Lower leg skin (tissue), 4 donors: ENCODE data around the gene MALSU1. TPM values are rescaled to one million over a fixed set of nuclear protein-coding genes. Genes with fewer than 3 reads are reported as not detected.

Source experiments
- DNase-seq, 2 donors: peaks; one replicate each; pipeline ENCODE4 v3.0.0-alpha.2; 2019; ENCODE audit warnings: low spot score in 2 of 2
- H3K4me3 ChIP-seq: fragments of 200-600 bp; sonication (generic); 2 replicates; pipeline ENCODE4 v1.5.1; 2017; ENCODE audit warnings: mild to moderate bottlenecking, low read depth; ENCODE audit not compliant: poor library complexity, severe bottlenecking
- POLR2A ChIP-seq, 2 donors: fragments of 450-650 bp; IDR thresholded peaks; one replicate each; pipeline ENCODE4 v1.6.1; 2016 to 2017; ENCODE audit warnings: antibody characterized with exemption in 2 of 2, mild to moderate bottlenecking in 1 of 2, moderate library complexity in 1 of 2
- WGBS, 2 donors: methylation state at CpG; one replicate each; pipeline ENCODE4 v1.1.5; 2018; 5-methylcytosine and 5-hydroxymethylcytosine counted together
- intact Hi-C: fragments of 100-400 bp; cut with DNase I; formaldehyde crosslinking; loops from one replicate; pipeline ENCODE4 v1.15.0; 2023; ENCODE audit warnings: low total_unique reads
- total RNA-seq, 4 donors: library from RNA; depleted of rRNA; stranded (reverse); fragments of >200 nt; gene quantifications; one replicate each; pipeline ENCODE4 v1.1.0, GENCODE V29; 2016
- TF ChIP-seq, protein P1 (sequence below), 3 donors: fragments of 450-650 bp; IDR thresholded peaks; one replicate each; pipeline ENCODE4 v1.5.1; 2016; ENCODE audit warnings: antibody characterized with exemption in 3 of 3, mild to moderate bottlenecking in 3 of 3, moderate library complexity in 2 of 3

The MALSU1 gene
- total RNA-seq, 4 donors from 2014 or later: 32.1 to 47.6 (median 35.2) TPM

DNA sequence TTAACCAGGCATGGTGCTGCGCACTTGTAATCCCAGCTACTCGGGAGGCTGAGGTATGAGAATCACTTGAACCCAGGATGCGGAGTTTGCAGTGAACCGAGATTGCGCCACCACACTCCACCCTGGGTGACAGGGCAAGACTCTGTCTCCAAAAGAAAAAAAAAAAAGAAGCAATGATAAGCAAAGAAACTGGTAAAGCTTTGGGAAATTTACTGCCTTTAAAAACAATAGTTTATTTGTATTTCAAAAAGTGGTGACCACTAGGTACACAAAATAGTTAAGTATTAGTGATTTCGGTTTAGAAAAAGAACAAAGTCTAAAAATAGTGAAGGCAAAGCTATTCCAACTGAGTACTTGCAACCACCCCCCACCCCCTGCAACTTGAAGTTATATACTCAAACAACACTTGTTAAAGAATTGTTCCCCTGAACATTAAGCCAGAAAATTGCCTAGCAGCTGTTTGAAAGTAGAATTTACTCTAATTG is 37.7 kb downstream of the MALSU1 start:
- no peak for TF ChIP-seq POLR2A (IDR thresholded peaks at IDR 0.05)
- TF ChIP-seq, protein P1, sequence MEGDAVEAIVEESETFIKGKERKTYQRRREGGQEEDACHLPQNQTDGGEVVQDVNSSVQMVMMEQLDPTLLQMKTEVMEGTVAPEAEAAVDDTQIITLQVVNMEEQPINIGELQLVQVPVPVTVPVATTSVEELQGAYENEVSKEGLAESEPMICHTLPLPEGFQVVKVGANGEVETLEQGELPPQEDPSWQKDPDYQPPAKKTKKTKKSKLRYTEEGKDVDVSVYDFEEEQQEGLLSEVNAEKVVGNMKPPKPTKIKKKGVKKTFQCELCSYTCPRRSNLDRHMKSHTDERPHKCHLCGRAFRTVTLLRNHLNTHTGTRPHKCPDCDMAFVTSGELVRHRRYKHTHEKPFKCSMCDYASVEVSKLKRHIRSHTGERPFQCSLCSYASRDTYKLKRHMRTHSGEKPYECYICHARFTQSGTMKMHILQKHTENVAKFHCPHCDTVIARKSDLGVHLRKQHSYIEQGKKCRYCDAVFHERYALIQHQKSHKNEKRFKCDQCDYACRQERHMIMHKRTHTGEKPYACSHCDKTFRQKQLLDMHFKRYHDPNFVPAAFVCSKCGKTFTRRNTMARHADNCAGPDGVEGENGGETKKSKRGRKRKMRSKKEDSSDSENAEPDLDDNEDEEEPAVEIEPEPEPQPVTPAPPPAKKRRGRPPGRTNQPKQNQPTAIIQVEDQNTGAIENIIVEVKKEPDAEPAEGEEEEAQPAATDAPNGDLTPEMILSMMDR (IDR thresholded peaks at IDR 0.05): no peak
- WGBS, 2 donors: 91 to 92% methylated on average over 6 of the region's 6 CpGs
- no peak overlapping the region for H3K4me3 ChIP-seq
- intact Hi-C loops: no loop called here
- DNase-seq: no peak

DNA sequence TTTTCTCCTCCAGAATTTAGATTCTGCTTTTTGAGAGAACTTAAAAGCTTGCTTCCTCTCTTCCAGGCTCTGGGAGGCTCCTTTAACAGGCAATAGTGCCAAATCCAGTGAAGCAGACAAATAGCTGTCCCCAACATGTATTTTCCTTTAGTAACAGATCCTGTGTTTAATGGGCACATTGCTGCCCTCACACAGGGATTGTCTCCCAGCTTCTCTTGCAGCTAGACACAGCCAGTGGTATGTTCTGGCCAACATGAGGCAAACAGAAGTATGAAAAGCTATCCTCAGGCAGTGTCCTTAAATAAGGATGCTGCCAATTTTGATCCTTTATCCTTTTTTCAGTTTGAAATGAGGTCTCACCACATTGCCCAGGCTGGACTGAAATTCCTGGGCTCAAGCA is 38.2 kb downstream of the MALSU1 start:
- no peak for DNase-seq
- TF ChIP-seq POLR2A (IDR thresholded peaks at IDR 0.05): no peak
- TF ChIP-seq, protein P1 (IDR thresholded peaks at IDR 0.05): no peak
- intact Hi-C loops: no loop called here
- H3K4me3 ChIP-seq: no peak overlapping the region

- H3K4me3 ChIP-seq: no peak overlapping the region
- TF ChIP-seq, protein P1 (IDR thresholded peaks at IDR 0.05): no peak
- no peak for TF ChIP-seq POLR2A (IDR thresholded peaks at IDR 0.05)
- intact Hi-C loops: no loop called here
- DNase-seq: no peak
- WGBS, 2 donors: 77 to 79% methylated on average over 2 of the region's 2 CpGs
Measured at GRCh38 chr7:23338439-23338838, 39.3 kb downstream of the MALSU1 start.

DNA sequence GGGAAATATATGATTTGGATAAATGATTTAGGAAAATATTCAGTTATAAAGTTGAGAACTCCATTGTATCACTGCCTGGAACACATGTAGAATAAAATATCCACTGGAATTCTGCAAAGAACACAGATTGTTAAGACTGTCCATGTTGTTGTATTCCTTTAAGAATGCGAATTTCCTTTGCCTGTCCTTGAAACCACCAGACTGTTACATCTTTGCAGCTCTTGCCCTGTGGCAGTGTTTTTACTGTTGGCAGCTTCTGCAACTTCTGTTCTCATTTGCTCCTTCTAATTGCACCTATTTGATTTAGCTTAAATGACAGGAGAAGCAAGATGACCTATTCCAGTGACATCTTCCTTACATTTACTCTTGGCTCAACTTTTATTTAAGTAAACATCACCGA is 39.7 kb downstream of the MALSU1 start:
- H3K4me3 ChIP-seq: no peak overlapping the region
- intact Hi-C loops: no loop called here
- no peak for DNase-seq
- TF ChIP-seq, protein P1 (IDR thresholded peaks at IDR 0.05): no peak
- TF ChIP-seq POLR2A (IDR thresholded peaks at IDR 0.05): no peak
- WGBS, 2 donors: 52 to 56% methylated on average over 2 of the region's 2 CpGs

- TF ChIP-seq POLR2A (IDR thresholded peaks at IDR 0.05): no peak
- TF ChIP-seq, protein P1 (IDR thresholded peaks at IDR 0.05): no peak
- H3K4me3 ChIP-seq: no peak overlapping the region
- intact Hi-C loops: no loop called here
- 76 to 85% methylated on average over 7 of the region's 7 CpGs for WGBS, 2 donors
- no peak for DNase-seq
Measured at GRCh38 chr7:23341846-23342598, 42.9 kb downstream of the MALSU1 start.

DNA sequence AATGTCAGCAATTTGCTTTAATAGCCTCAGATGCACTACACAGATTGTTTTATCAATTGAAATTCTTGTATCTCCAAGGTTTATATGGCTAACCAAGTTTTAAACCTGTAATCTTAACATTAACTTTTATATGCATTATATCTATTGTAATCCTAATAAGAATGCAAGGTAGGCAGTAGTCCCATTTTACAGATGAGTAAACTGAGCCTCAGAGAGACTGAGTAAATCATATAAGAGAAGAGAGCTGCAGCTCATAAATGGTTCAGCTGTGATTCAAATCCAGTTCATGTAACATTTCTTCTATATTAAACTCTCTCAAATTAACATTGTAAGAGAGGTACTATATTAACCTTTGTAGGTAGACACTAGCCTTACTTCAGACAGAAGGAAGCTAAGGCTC is 44.0 kb downstream of the MALSU1 start:
- intact Hi-C loops: no loop called here
- H3K4me3 ChIP-seq: no peak overlapping the region
- TF ChIP-seq POLR2A (IDR thresholded peaks at IDR 0.05): no peak
- TF ChIP-seq, protein P1 (IDR thresholded peaks at IDR 0.05): no peak
- DNase-seq: no peak
